ENCODE measurements around the gene USP1. TPM values are rescaled to one million over a fixed set of nuclear protein-coding genes. Genes with fewer than 3 reads are reported as not detected.

The USP1 gene
- total RNA-seq, 1 donor from 2014 or later: 77.4 TPM

- peak; percentile 61 for DNase-seq
- Mint-ChIP-seq H3K9me3 (no peaks in the 10 kb centered on the region), H3K4me1 (peaks cover 15% of the 10 kb centered on the region), H3K27ac (peak overlapping the region; percentile 95), H3K27me3 (peaks cover 4% of the 10 kb centered on the region), H3K36me3 (ENCODE audit: low read depth) (peaks cover 10% of the 10 kb centered on the region), H3K4me3 (peak overlapping the region; percentile 89)
- intact Hi-C loops (cut with micrococcal nuclease): loop anchor here (1.0 to 10.0 kb wide), 6 partner anchors 254 to 1361 kb away; partner anchors contain the start of genes ALG6, ATG4C, PATJ and TM2D1
Measured at GRCh38 chr1:62435231-62436038, 1.4 kb upstream of the USP1 start.

- intact Hi-C loops (cut with micrococcal nuclease): loop anchor here (1.0 to 10.0 kb wide), 6 partner anchors 253 to 1361 kb away; partner anchors contain the start of genes ALG6, ATG4C, PATJ and TM2D1
- peak; percentile 99 for DNase-seq
- Mint-ChIP-seq H3K27me3 (peaks cover 4% of the 10 kb centered on the region), H3K27ac (peak overlapping the region; percentile 95), H3K4me1 (peaks cover 22% of the 10 kb centered on the region), H3K9me3 (no peaks in the 10 kb centered on the region), H3K36me3 (ENCODE audit: low read depth) (peaks cover 16% of the 10 kb centered on the region), H3K4me3 (peak overlapping the region; percentile 89)
Measured at GRCh38 chr1:62436039-62436465, 797 bp upstream of the USP1 start.

- Mint-ChIP-seq H3K36me3 (ENCODE audit: low read depth) (peaks cover 24% of the 10 kb centered on the region), H3K27ac (peak overlapping the region; percentile 95), H3K27me3 (no peaks in the 10 kb centered on the region), H3K9me3 (no peaks in the 10 kb centered on the region), H3K4me1 (peaks cover 30% of the 10 kb centered on the region), H3K4me3 (peak overlapping the region; percentile 89)
- intact Hi-C loops (cut with micrococcal nuclease): loop anchor here (5.0 to 10.0 kb wide), 4 partner anchors 695 to 1363 kb away; partner anchors contain the start of genes ALG6, PATJ and TM2D1
- no peak for DNase-seq
Measured at GRCh38 chr1:62437273-62437940, 558 bp downstream of the USP1 start.

DNA sequence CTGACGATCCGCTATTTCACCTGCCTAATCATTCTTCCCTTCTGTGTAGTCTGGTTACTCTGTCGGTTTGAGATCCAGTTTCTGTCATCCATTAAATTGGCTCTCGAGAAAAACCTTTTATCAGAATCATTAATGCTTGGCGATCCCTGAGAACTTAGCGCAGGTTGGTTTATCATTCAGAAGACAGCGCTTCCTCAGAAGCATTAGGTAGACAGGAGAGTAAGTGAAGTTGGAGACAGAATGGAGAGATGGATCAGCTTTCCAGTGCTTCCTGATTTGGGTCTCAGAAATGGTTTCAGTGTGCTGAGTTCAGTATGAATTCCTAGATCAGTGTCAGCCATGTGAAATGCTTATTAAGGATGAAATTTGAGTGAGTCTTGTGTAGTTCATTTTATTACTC, 1.3 kb downstream of the USP1 start:
- intact Hi-C loops (cut with micrococcal nuclease): loop anchor here (2.0 to 10.0 kb wide), 5 partner anchors 696 to 1363 kb away; partner anchors contain the start of genes ALG6, EFCAB7, ITGB3BP and PATJ
- Mint-ChIP-seq H3K27ac (peak overlapping the region; percentile 88), H3K9me3 (no peaks in the 10 kb centered on the region), H3K4me3 (peak overlapping the region; percentile 89), H3K36me3 (ENCODE audit: low read depth) (peaks cover 28% of the 10 kb centered on the region), H3K4me1 (peaks cover 30% of the 10 kb centered on the region), H3K27me3 (no peaks in the 10 kb centered on the region)
- DNase-seq: peak; percentile 62

GRCh38 chr1:62439652-62440371, 3.0 kb downstream of the USP1 start:
- H3K4me1 Mint-ChIP-seq: peaks cover 36% of the 10 kb centered on the region
- H3K9me3 Mint-ChIP-seq: no peaks in the 10 kb centered on the region
- DNase-seq: no peak
- no peaks in the 10 kb centered on the region for H3K27me3 Mint-ChIP-seq
- intact Hi-C loops (cut with micrococcal nuclease): loop anchor here (2.0 to 10.0 kb wide), 5 partner anchors 698 to 1365 kb away; partner anchors contain the start of genes ALG6, EFCAB7, ITGB3BP and PATJ
- peak overlapping the region; percentile 89 for H3K4me3 Mint-ChIP-seq
- H3K27ac Mint-ChIP-seq: peak overlapping the region; percentile 65
- H3K36me3 Mint-ChIP-seq (ENCODE audit: low read depth): peaks cover 37% of the 10 kb centered on the region

DNA sequence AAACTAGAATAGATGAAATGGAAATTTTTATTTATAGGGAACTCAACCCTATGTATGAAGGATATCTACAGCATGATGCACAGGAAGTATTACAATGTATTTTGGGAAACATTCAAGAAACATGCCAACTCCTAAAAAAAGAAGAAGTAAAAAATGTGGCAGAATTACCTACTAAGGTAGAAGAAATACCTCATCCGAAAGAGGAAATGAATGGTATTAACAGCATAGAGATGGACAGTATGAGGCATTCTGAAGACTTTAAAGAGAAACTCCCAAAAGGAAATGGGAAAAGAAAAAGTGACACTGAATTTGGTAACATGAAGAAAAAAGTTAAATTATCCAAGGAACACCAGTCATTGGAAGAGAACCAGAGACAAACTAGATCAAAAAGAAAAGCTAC, 7.9 kb downstream of the USP1 start:
- H3K9me3 Mint-ChIP-seq: no peaks in the 10 kb centered on the region
- H3K27me3 Mint-ChIP-seq: no peaks in the 10 kb centered on the region
- no peak overlapping the region for H3K4me3 Mint-ChIP-seq
- H3K36me3 Mint-ChIP-seq (ENCODE audit: low read depth): peaks cover 69% of the 10 kb centered on the region
- H3K27ac Mint-ChIP-seq: no peak overlapping the region
- no peak for DNase-seq
- H3K4me1 Mint-ChIP-seq: peaks cover 31% of the 10 kb centered on the region
- intact Hi-C loops (cut with micrococcal nuclease): no loop called here

- DNase-seq: no peak
- Mint-ChIP-seq H3K9me3 (no peaks in the 10 kb centered on the region), H3K36me3 (ENCODE audit: low read depth) (peaks cover 64% of the 10 kb centered on the region), H3K27me3 (no peaks in the 10 kb centered on the region), H3K4me3 (no peak overlapping the region), H3K27ac (peak overlapping the region; percentile 4), H3K4me1 (peaks cover 18% of the 10 kb centered on the region)
- intact Hi-C loops (cut with micrococcal nuclease): no loop called here
Measured at GRCh38 chr1:62448221-62448933, 11.5 kb downstream of the USP1 start.

- no peaks in the 10 kb centered on the region for H3K27me3 Mint-ChIP-seq
- H3K4me3 Mint-ChIP-seq: no peak overlapping the region
- no peaks in the 10 kb centered on the region for H3K9me3 Mint-ChIP-seq
- peaks cover 10% of the 10 kb centered on the region for H3K4me1 Mint-ChIP-seq
- no peak overlapping the region for H3K27ac Mint-ChIP-seq
- intact Hi-C loops (cut with micrococcal nuclease): no loop called here
- no peak for DNase-seq
- peaks cover 62% of the 10 kb centered on the region for H3K36me3 Mint-ChIP-seq (ENCODE audit: low read depth)
Measured at GRCh38 chr1:62450301-62450700, 13.5 kb downstream of the USP1 start.

DNA sequence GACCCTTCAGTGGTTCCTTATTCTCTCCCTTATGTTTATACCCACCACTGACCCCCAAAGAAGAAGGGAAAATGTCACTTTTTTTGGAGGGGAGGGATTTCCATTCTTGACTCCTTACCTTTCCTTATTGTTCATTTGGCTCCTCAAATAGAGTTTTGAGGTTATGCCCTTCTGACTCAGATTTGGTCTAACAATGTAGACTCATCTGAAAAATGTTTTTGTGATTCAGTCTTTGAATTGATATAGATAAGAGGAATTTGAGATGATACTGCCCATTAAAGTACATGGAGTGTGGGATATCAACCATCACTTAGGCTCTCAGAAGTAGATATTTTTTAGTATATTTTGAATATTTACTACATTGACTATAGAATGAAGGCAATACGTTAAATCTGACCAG, 16.1 kb downstream of the USP1 start:
- H3K27me3 Mint-ChIP-seq: no peaks in the 10 kb centered on the region
- H3K4me3 Mint-ChIP-seq: no peak overlapping the region
- no peaks in the 10 kb centered on the region for H3K9me3 Mint-ChIP-seq
- intact Hi-C loops (cut with micrococcal nuclease): no loop called here
- H3K27ac Mint-ChIP-seq: no peak overlapping the region
- peaks cover 44% of the 10 kb centered on the region for H3K36me3 Mint-ChIP-seq (ENCODE audit: low read depth)
- no peak for DNase-seq
- H3K4me1 Mint-ChIP-seq: peaks cover 9% of the 10 kb centered on the region

DNA sequence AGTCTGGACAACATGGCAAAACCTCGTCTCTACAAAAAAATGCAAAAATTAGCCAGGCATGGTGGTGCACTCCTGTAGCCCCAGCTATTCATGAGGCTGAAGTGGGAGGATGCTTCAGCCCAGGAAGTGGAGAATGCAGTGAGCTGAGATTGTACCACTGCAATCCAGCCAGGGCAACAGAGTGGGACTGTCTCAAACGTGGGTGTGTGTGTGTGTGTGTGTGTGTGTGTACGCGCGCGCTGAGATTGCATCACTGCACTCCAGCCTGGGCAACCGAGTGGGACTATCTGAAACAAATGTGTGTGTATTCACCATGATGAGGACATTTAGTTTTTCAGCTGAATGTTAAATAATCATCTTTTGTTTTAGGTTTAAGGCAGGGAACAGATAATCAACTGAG, 21.1 kb downstream of the USP1 start:
- H3K27me3 Mint-ChIP-seq: no peaks in the 10 kb centered on the region
- no peaks in the 10 kb centered on the region for H3K4me1 Mint-ChIP-seq
- no peaks in the 10 kb centered on the region for H3K9me3 Mint-ChIP-seq
- intact Hi-C loops (cut with micrococcal nuclease): no loop called here
- H3K27ac Mint-ChIP-seq: no peak overlapping the region
- H3K36me3 Mint-ChIP-seq (ENCODE audit: low read depth): peaks cover 12% of the 10 kb centered on the region
- no peak for DNase-seq
- no peak overlapping the region for H3K4me3 Mint-ChIP-seq

DNA sequence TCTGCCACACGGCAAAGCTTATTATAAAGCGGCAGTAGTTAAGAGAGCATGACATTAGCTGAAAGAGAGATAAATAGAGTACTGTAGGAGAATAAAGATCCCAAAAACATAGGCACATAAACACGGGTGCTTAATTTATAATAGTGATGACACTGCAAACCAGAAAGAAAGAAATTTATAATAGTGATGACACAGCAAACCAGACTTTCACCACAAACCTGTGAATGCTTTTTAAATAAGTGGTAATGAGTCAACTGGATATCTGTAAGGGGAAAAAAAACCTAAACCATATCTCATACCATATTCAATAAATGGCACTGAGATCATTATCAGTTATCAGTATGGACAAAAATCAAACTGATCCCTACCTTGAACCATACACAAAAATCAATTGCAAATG, 25.5 kb downstream of the USP1 start:
- Mint-ChIP-seq H3K9me3 (peaks cover 3% of the 10 kb centered on the region), H3K4me1 (no peaks in the 10 kb centered on the region), H3K27me3 (no peaks in the 10 kb centered on the region), H3K4me3 (no peak overlapping the region), H3K27ac (no peak overlapping the region), H3K36me3 (ENCODE audit: low read depth) (peaks cover 8% of the 10 kb centered on the region)
- intact Hi-C loops (cut with micrococcal nuclease): no loop called here
- no peak for DNase-seq

GRCh38 chr1:62467092-62467491, 30.2 kb downstream of the USP1 start:
- Mint-ChIP-seq H3K27me3 (no peaks in the 10 kb centered on the region), H3K36me3 (ENCODE audit: low read depth) (peaks cover 14% of the 10 kb centered on the region), H3K4me3 (no peak overlapping the region), H3K9me3 (peaks cover 16% of the 10 kb centered on the region), H3K4me1 (no peaks in the 10 kb centered on the region), H3K27ac (no peak overlapping the region)
- DNase-seq: no peak
- intact Hi-C loops (cut with micrococcal nuclease): no loop called here

Measured in activated CD4-positive, alpha-beta T cell treated with anti-CD3 and anti-CD28 coated beads, Interleukin-2, amount 10 ng/mL, durations not matched to agents 24 days and 14 days (primary cell).